HepG2 (cell line): ENCODE results near the gene AUH. TPM values are rescaled to one million over a fixed set of nuclear protein-coding genes. Genes with fewer than 3 reads are reported as not detected.

ENCODE experiments used
- ATAC-seq: fragments of 200-7000 bp; cut with Tn5 transposase; 3 replicates; pipeline ENCODE4 v1.9.1; 2020; ENCODE audit warnings: mild to moderate bottlenecking, moderate library complexity
- BruUV-seq: library from RNA; stranded (reverse); fragments of 400-500 nt; replicated peaks from 2 replicates; lab custom pipeline; 2021; lab: Mats Ljungman, UMichigan
- CTCF ChIA-PET: fragments of 300-600 bp; formaldehyde crosslinking; extraction: SDS; loops from one replicate; lab custom pipeline; 2021; ENCODE audit warnings: low total read pairs, inconsistent platforms, low intra/inter-chr PET ratio; lab: Yijun Ruan, JAX
- POLR2A ChIA-PET: fragments of 350-600 bp; sonication (Branson Sonifier 250); formaldehyde crosslinking; loops from one replicate; lab custom pipeline; 2020; ENCODE audit warnings: antibody characterized with exemption, inconsistent platforms; lab: Yijun Ruan, JAX
- DNase-seq: peaks from one replicate; pipeline ENCODE4 v3.0.0-alpha.2; 2015; ENCODE audit warnings: low spot score
- FAIRE-seq: peaks from 3 replicates; lab custom pipeline; 2011; peaks lifted over from hg19 to GRCh38; lab: Jason Lieb, UNC
- H2AFZ ChIP-seq: one replicate; pipeline ENCODE4 v1.6.1; 2011; ENCODE audit warnings: low read length, inconsistent platforms
- H3K27ac ChIP-seq: fragments of 300-600 bp; 3 replicates; pipeline ENCODE4 v1.8.0; 2011; ENCODE audit warnings: mixed run types, mild to moderate bottlenecking, mixed read lengths, low read length, inconsistent platforms; ENCODE audit not compliant: insufficient read depth; ENCODE audit errors: extremely low read length
- H3K27me3 ChIP-seq, 2 experiments: fragments of 200-600 bp in 1 of 2; 2 replicates in 1 of 2; 3 replicates in 1 of 2; pipeline versions ENCODE4 v1.6.0 to v1.8.0; 2011; ENCODE audit warnings: low read length in 2 of 2, mild to moderate bottlenecking in 2 of 2, moderate library complexity in 2 of 2, inconsistent platforms in 1 of 2; ENCODE audit not compliant: insufficient read depth in 2 of 2, control insufficient read depth in 1 of 2
- H3K36me3 ChIP-seq, 2 experiments: fragments of 200-600 bp in 1 of 2; replicated peaks in 1 of 2; 2 replicates in 1 of 2; 3 replicates in 1 of 2; pipeline versions ENCODE4 v1.5.1 to v1.8.0; 2011; ENCODE audit warnings: low read length in 2 of 2, inconsistent platforms in 1 of 2; ENCODE audit not compliant: insufficient read depth in 2 of 2, control insufficient read depth in 1 of 2
- H3K4me1 ChIP-seq: 2 replicates; pipeline ENCODE4 v1.5.1; 2012; ENCODE audit warnings: low read length, inconsistent platforms; ENCODE audit not compliant: insufficient read depth
- H3K4me2 ChIP-seq: 2 replicates; pipeline ENCODE4 v1.6.0; 2011; ENCODE audit warnings: low read depth, low read length, inconsistent platforms
- H3K4me3 ChIP-seq, 3 experiments: fragments of 200-600 bp in 1 of 3; sonication (generic), shearing (Covaris generic) in 1 of 3; replicated peaks in 1 of 3; 2 replicates each; pipeline ENCODE4 v1.5.1; 2011 to 2016; ENCODE audit warnings: low read length in 3 of 3, inconsistent platforms in 2 of 3, low read depth in 2 of 3, mild to moderate bottlenecking in 2 of 3, control low read depth in 1 of 3, mixed read lengths in 1 of 3; ENCODE audit not compliant: insufficient read depth in 1 of 3
- H3K79me2 ChIP-seq: one replicate; pipeline ENCODE4 v1.6.1; 2011; ENCODE audit warnings: low read length, inconsistent platforms; ENCODE audit not compliant: insufficient read depth
- H3K9ac ChIP-seq: 2 replicates; pipeline ENCODE4 v1.6.0; 2011; ENCODE audit warnings: mild to moderate bottlenecking, low read depth, low read length, inconsistent platforms; ENCODE audit not compliant: insufficient read depth
- H3K9me3 ChIP-seq: 2 replicates; pipeline ENCODE4 v1.5.1; 2012; ENCODE audit warnings: mild to moderate bottlenecking, low read length
- H4K20me1 ChIP-seq: 2 replicates; pipeline ENCODE4 v1.6.0; 2011; ENCODE audit warnings: inconsistent platforms, mild to moderate bottlenecking, low read length, moderate library complexity; ENCODE audit not compliant: insufficient read depth
- ARID2 ChIP-seq: sonication (generic); formaldehyde crosslinking; IDR thresholded peaks from 2 replicates; pipeline ENCODE4 v1.8.1; 2022; ENCODE audit warnings: mild to moderate bottlenecking, missing genetic modification reagents, borderline replicate concordance
- BCLAF1 ChIP-seq: fragments of 450-650 bp; IDR thresholded peaks from 2 replicates; pipeline ENCODE4 v1.6.1; 2017; ENCODE audit warnings: mild to moderate bottlenecking
- CREB1 ChIP-seq, 2 experiments: fragments of 450-650 bp in 1 of 2; IDR thresholded peaks; 2 replicates each; pipeline ENCODE4 v1.6.1; 2016 to 2017; ENCODE audit warnings: control low read depth in 1 of 2, mild to moderate bottlenecking in 1 of 2, missing compliant biosample characterization in 1 of 2, missing genetic modification characterization in 1 of 2
- GZF1 ChIP-seq: sonication (generic); formaldehyde crosslinking; IDR thresholded peaks from 2 replicates; pipeline ENCODE4 v1.5.1; 2020; ENCODE audit warnings: mild to moderate bottlenecking, missing genetic modification reagents
- HOXA5 ChIP-seq: sonication (generic); formaldehyde crosslinking; IDR thresholded peaks from 2 replicates; pipeline ENCODE4 v1.4.0; 2020; ENCODE audit warnings: missing genetic modification reagents
- KDM1A ChIP-seq: IDR thresholded peaks from 2 replicates; pipeline ENCODE4 v1.6.1; 2016; ENCODE audit warnings: missing compliant biosample characterization
- KDM3A ChIP-seq: IDR thresholded peaks from 2 replicates; pipeline ENCODE4 v1.6.1; 2018; ENCODE audit warnings: low read depth, missing compliant biosample characterization
- MLLT10 ChIP-seq: sonication (generic); formaldehyde crosslinking; IDR thresholded peaks from 2 replicates; pipeline ENCODE4 v1.4.0; 2020; ENCODE audit warnings: missing genetic modification reagents
- SMAD9 ChIP-seq: sonication (generic); formaldehyde crosslinking; IDR thresholded peaks from 2 replicates; pipeline ENCODE4 v1.5.1; 2020; ENCODE audit warnings: mild to moderate bottlenecking, missing genetic modification reagents
- TAF15 ChIP-seq: fragments of 200-400 bp; formaldehyde crosslinking; IDR thresholded peaks from one replicate; pipeline ENCODE4 v1.6.1; 2018; ENCODE audit warnings: mild to moderate bottlenecking, low read depth, low read length; ENCODE audit not compliant: poor library complexity, severe bottlenecking
- WGBS: methylation state at CpG from one replicate; pipeline ENCODE4 v1.1.6; 2017; ENCODE audit warnings: low lambda C conversion rate; 5-methylcytosine and 5-hydroxymethylcytosine counted together
- in situ Hi-C: cut with HindIII; loops from 2 replicates; pipeline ENCODE4 v1.10.0; 2017; ENCODE audit warnings: low pct_unique_long_range_greater_than_20kb; ENCODE audit not compliant: extremely low pct_ligation_motif_present
- intact Hi-C: fragments of 100-400 bp; cut with micrococcal nuclease; formaldehyde crosslinking; loops from one replicate; pipeline ENCODE4 v1.10.0; 2022; ENCODE audit not compliant: unreplicated experiment
- polyA plus RNA-seq, 8 experiments: library from polyadenylated mRNA; depleted of rRNA in 3 of 8; stranded (reverse) in 7 of 8; unstranded in 1 of 8; fragments of >200 nt; fragmentation: Illumina TruSeq in 4 of 8; extraction: Trizol in 4 of 8; gene quantifications; 2 replicates each; pipeline versions ENCODE4 v1.2.1 to v1.2.3, GENCODE V29; 2011 to 2016; ENCODE audit warnings: low read depth in 4 of 8, missing spikeins in 1 of 8, mixed read lengths in 1 of 8; ENCODE audit not compliant: insufficient read depth in 1 of 8
- total RNA-seq, 5 experiments: library from RNA; depleted of rRNA; stranded (reverse); fragments of >200 nt; fragmentation: Illumina TruSeq; extraction: Trizol; gene quantifications; 2 replicates each; pipeline ENCODE4 v1.2.3, GENCODE V29; 2016; ENCODE audit warnings: low read depth in 1 of 5
- TF ChIP-seq, protein P1 (sequence below): sonication (generic); formaldehyde crosslinking; IDR thresholded peaks from 2 replicates; pipeline ENCODE4 v1.4.0; 2020; ENCODE audit warnings: missing genetic modification reagents
- TF ChIP-seq, protein P2 (sequence below): sonication (generic); formaldehyde crosslinking; IDR thresholded peaks from 2 replicates; pipeline ENCODE4 v1.5.0; 2020; ENCODE audit warnings: missing genetic modification reagents

Gene AUH
- total and polyA plus RNA-seq, 2 of the 13 experiments (the other 11 are each of a cell fraction or from before 2014, with no cell fraction given) = 25.8 to 31.9 TPM

- H2AFZ ChIP-seq = no peak overlapping the region
- POLR2A ChIA-PET = interaction anchor here (1.5 to 1.9 kb wide), 3 partner anchors 9 to 116 kb away, joined by 4 to 11 read pairs (median 7); no protein-coding TSS in a partner anchor
- no peaks in the 10 kb centered on the region for H3K36me3 ChIP-seq
- no peak overlapping the region for H3K4me2 ChIP-seq
- H4K20me1 ChIP-seq = no peaks in the 10 kb centered on the region
- H3K9me3 ChIP-seq = no peaks in the 10 kb centered on the region
- peaks cover 64% of the 10 kb centered on the region for H3K4me1 ChIP-seq
- H3K79me2 ChIP-seq = no peaks in the 10 kb centered on the region
- in situ Hi-C loops (no loop called here), intact Hi-C loops (no loop called here)
- FAIRE-seq (no peak), DNase-seq (no peak), ATAC-seq (no peak)
- no TSS peak for BruUV-seq
- H3K27me3 ChIP-seq = no peaks in the 10 kb centered on the region
- CTCF ChIA-PET = no interaction called here
- no peak overlapping the region for H3K4me3 ChIP-seq
- no peak overlapping the region for H3K9ac ChIP-seq
- H3K27ac ChIP-seq = no peak overlapping the region
- 97% methylated on average over 8 of the region's 11 CpGs for WGBS
- no peak for TF ChIP-seq SMAD9
- no peak for TF ChIP-seq BCLAF1
- TF ChIP-seq, protein P1, sequence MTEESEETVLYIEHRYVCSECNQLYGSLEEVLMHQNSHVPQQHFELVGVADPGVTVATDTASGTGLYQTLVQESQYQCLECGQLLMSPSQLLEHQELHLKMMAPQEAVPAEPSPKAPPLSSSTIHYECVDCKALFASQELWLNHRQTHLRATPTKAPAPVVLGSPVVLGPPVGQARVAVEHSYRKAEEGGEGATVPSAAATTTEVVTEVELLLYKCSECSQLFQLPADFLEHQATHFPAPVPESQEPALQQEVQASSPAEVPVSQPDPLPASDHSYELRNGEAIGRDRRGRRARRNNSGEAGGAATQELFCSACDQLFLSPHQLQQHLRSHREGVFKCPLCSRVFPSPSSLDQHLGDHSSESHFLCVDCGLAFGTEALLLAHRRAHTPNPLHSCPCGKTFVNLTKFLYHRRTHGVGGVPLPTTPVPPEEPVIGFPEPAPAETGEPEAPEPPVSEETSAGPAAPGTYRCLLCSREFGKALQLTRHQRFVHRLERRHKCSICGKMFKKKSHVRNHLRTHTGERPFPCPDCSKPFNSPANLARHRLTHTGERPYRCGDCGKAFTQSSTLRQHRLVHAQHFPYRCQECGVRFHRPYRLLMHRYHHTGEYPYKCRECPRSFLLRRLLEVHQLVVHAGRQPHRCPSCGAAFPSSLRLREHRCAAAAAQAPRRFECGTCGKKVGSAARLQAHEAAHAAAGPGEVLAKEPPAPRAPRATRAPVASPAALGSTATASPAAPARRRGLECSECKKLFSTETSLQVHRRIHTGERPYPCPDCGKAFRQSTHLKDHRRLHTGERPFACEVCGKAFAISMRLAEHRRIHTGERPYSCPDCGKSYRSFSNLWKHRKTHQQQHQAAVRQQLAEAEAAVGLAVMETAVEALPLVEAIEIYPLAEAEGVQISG = no peak
- TF ChIP-seq, protein P2, sequence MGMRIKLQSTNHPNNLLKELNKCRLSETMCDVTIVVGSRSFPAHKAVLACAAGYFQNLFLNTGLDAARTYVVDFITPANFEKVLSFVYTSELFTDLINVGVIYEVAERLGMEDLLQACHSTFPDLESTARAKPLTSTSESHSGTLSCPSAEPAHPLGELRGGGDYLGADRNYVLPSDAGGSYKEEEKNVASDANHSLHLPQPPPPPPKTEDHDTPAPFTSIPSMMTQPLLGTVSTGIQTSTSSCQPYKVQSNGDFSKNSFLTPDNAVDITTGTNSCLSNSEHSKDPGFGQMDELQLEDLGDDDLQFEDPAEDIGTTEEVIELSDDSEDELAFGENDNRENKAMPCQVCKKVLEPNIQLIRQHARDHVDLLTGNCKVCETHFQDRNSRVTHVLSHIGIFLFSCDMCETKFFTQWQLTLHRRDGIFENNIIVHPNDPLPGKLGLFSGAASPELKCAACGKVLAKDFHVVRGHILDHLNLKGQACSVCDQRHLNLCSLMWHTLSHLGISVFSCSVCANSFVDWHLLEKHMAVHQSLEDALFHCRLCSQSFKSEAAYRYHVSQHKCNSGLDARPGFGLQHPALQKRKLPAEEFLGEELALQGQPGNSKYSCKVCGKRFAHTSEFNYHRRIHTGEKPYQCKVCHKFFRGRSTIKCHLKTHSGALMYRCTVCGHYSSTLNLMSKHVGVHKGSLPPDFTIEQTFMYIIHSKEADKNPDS = no peak
- no peak for TF ChIP-seq TAF15
- TF ChIP-seq CREB1 (IDR thresholded peaks at IDR 0.05) = no peak
- no peak for TF ChIP-seq CREB1 (CRISPR knock-in tag; IDR thresholded peaks at IDR 0.05)
- TF ChIP-seq MLLT10 (CRISPR knock-in tag) = no peak
- TF ChIP-seq KDM3A (CRISPR knock-in tag) = no peak
- no peak for TF ChIP-seq ARID2 (CRISPR knock-in tag)
- no peak for TF ChIP-seq GZF1
- no peak for TF ChIP-seq HOXA5
- no peak for TF ChIP-seq KDM1A
Observed at GRCh38 chr9:91187311-91187964, 174.3 kb downstream of the AUH start.
